ENCODE data around the gene HMGN2. TPM values are rescaled to one million over a fixed set of nuclear protein-coding genes. Genes with fewer than 3 reads are reported as not detected.
A peak's percentile ranks its signal among the peaks of the same experiment; 100 is the strongest.

The HMGN2 gene
- total RNA-seq (100 to 1,000 TPM in 1 of 2 donors, 10 to 100 TPM in 1; 51.8 to 218 TPM), polyA plus RNA-seq (100 to 1,000 TPM in 1 of 2 donors, 10 to 100 TPM in 1; 81.8 to 183 TPM)

GRCh38 chr1:26472320-26472900 is at the start of gene HMGN2:
TSS of gene HMGN2 (plus strand) at chr1:26472440. CDS start at chr1:26472613, 173 bp downstream.
- Histone ChIP-seq H3K4me3 (ENCODE audit: low read depth in 1 of 3, low read length in 3 of 3) (peak within 1 kb of the TSS; percentile 66 to 94 (median 75)), H3K27me3 (ENCODE audit: control insufficient read depth in 4 of 4, insufficient read depth in 4 of 4, low read length in 3 of 4) (no peaks in the 10 kb centered on the region), H3K9me3 (ENCODE audit: control insufficient read depth in 4 of 4, low read length in 3 of 4) (no peaks in the 10 kb centered on the region), H3K4me1 (ENCODE audit: control insufficient read depth in 4 of 4, insufficient read depth in 4 of 4, low read length in 3 of 4) (peaks cover 1 to 39% (median 25%) of the 10 kb centered on the region in 4 donors), H3K9ac (ENCODE audit: low read depth in 1 of 2, low read length in 2 of 2) (peak within 1 kb of the TSS; percentile 63 to 71), H3K36me3 (ENCODE audit: control insufficient read depth in 4 of 4, insufficient read depth in 3 of 4, low read depth in 1 of 4, low read length in 3 of 4) (peaks cover 0 to 32% (median 15%) of the 10 kb centered on the region in 4 donors), H3K27ac (ENCODE audit: low read depth in 1 of 2, low read length in 2 of 2) (peak within 1 kb of the TSS; percentile 100)
- peak; percentile 52 for TF ChIP-seq YY1 (IDR thresholded peaks at IDR 0.05)
- TF ChIP-seq FOXA1 (IDR thresholded peaks at IDR 0.05) = no peak
- under 1% methylated on average over 69 of the region's 69 CpGs for whole genome bisulfite sequencing
- DNase-seq (ENCODE audit: low spot score) = peak; percentile 88

- no peaks in the 10 kb centered on the region for H3K27me3 ChIP-seq (ENCODE audit: control insufficient read depth in 4 of 4, insufficient read depth in 4 of 4, low read length in 3 of 4)
- H3K9me3 ChIP-seq (ENCODE audit: control insufficient read depth in 4 of 4, low read length in 3 of 4) = no peaks in the 10 kb centered on the region
- H3K9ac ChIP-seq (ENCODE audit: low read depth in 1 of 2, low read length in 2 of 2) = no peak overlapping the region
- WGBS = 91% methylated on average over 2 of the region's 2 CpGs
- TF ChIP-seq RXRA (IDR thresholded peaks at IDR 0.05) (no peak), TAF1 (conservative IDR thresholded peaks at IDR 0.05) (no peak), GABPA (IDR thresholded peaks at IDR 0.05 in 1 of 2, conservative IDR thresholded peaks at IDR 0.05 in 1 of 2) (no peak), EGR1 (IDR thresholded peaks at IDR 0.05; ENCODE audit: low read depth in 2 of 2) (no peak), ZBTB33 (IDR thresholded peaks at IDR 0.05) (no peak), REST (IDR thresholded peaks at IDR 0.05) (no peak)
- no peak overlapping the region for H3K4me3 ChIP-seq (ENCODE audit: low read depth in 1 of 3, low read length in 3 of 3)
- H3K36me3 ChIP-seq (ENCODE audit: control insufficient read depth in 4 of 4, insufficient read depth in 3 of 4, low read depth in 1 of 4, low read length in 3 of 4) = peaks cover 0 to 3% (median under 1%) of the 10 kb centered on the region in 4 donors
- DNase-seq (ENCODE audit: low spot score) = no peak
- peaks cover 2 to 17% (median 13%) of the 10 kb centered on the region in 4 donors for H3K4me1 ChIP-seq (ENCODE audit: control insufficient read depth in 4 of 4, insufficient read depth in 4 of 4, low read length in 3 of 4)
- H3K27ac ChIP-seq (ENCODE audit: low read depth in 1 of 2, low read length in 2 of 2) = no peak overlapping the region
These were observed 42.5 kb upstream of the HMGN2 start for GRCh38 chr1:26429721-26430120.

- DNase-seq (ENCODE audit: low spot score) = peak; percentile 99
- H3K9ac ChIP-seq (ENCODE audit: low read depth in 1 of 2, low read length in 2 of 2) = peak within 1 kb of the TSS; percentile 45 to 70
- no peaks in the 10 kb centered on the region for H3K9me3 ChIP-seq (ENCODE audit: control insufficient read depth in 4 of 4, low read length in 3 of 4)
- peak within 1 kb of the TSS; percentile 55 to 100 (median 85) for H3K4me3 ChIP-seq (ENCODE audit: low read depth in 1 of 3, low read length in 3 of 3)
- H3K27me3 ChIP-seq (ENCODE audit: control insufficient read depth in 4 of 4, insufficient read depth in 4 of 4, low read length in 3 of 4) = no peaks in the 10 kb centered on the region
- under 1% methylated on average over 45 of the region's 45 CpGs for WGBS
- H3K27ac ChIP-seq (ENCODE audit: low read depth in 1 of 2, low read length in 2 of 2) = peak within 1 kb of the TSS; percentile 24 to 42
- H3K36me3 ChIP-seq (ENCODE audit: control insufficient read depth in 4 of 4, insufficient read depth in 3 of 4, low read depth in 1 of 4, low read length in 3 of 4) = peaks cover 0 to 8% (median 4%) of the 10 kb centered on the region in 4 donors
- H3K4me1 ChIP-seq (ENCODE audit: control insufficient read depth in 4 of 4, insufficient read depth in 4 of 4, low read length in 3 of 4) = peaks cover 2 to 17% (median 13%) of the 10 kb centered on the region in 4 donors
- TF ChIP-seq RXRA (IDR thresholded peaks at IDR 0.05) (peak; percentile 66 to 67), ATF3 (IDR thresholded peaks at IDR 0.05) (peak; percentile 41), MAX (IDR thresholded peaks at IDR 0.05) (peak; percentile 98), REST (IDR thresholded peaks at IDR 0.05) (peak; percentile 82), FOXA2 (IDR thresholded peaks at IDR 0.05) (no peak), TAF1 (conservative IDR thresholded peaks at IDR 0.05) (peak; percentile 47), YY1 (IDR thresholded peaks at IDR 0.05) (peak; percentile 80), GABPA (IDR thresholded peaks at IDR 0.05 in 1 of 2, conservative IDR thresholded peaks at IDR 0.05 in 1 of 2) (peak in 1 of 2 donors; percentile 89), HNF4A (conservative IDR thresholded peaks at IDR 0.05) (peak in 1 of 2 donors; percentile 32), HNF4G (IDR thresholded peaks at IDR 0.05) (no peak), SP1 (IDR thresholded peaks at IDR 0.05) (peak; percentile 98)
These were observed 40.1 kb upstream of the HMGN2 start, which contains the start of gene DHDDS for GRCh38 chr1:26431979-26432695. TSS of gene DHDDS (plus strand) at chr1:26432321. CDS start at chr1:26432946, 625 bp downstream.

Measured in liver (tissue), 9 donors.